Left cardiac atrium (tissue), 4 donors: ENCODE results near the gene SLC30A2. TPM values are rescaled to one million over a fixed set of nuclear protein-coding genes. Genes with fewer than 3 reads are reported as not detected.

Source experiments
- ATAC-seq, 2 donors: fragments of 200-7000 bp; cut with Tn5 transposase; one replicate each; pipeline ENCODE4 v1.9.1; 2020; ENCODE audit warnings: mild to moderate bottlenecking in 2 of 2, moderate library complexity in 2 of 2
- DNase-seq: peaks from one replicate; pipeline ENCODE4 v3.0.0-alpha.2; 2020
- intact Hi-C, 2 donors: fragments of 100-400 bp; cut with DNase I; formaldehyde crosslinking; loops; one replicate each; pipeline versions ENCODE4 v1.14.1 to v1.15.1; 2022 to 2023
- total RNA-seq, 2 donors: library from RNA; stranded (reverse); fragmentation: NEBNext Ultra II Directional; extraction: Animal tissue kit (Norgen Biotek cat#: 25700); gene quantifications; one replicate each; pipeline ENCODE4 v1.2.1, GENCODE V29; 2021
- donor health status: DM: no; HTN: yes; CAD: no.
- donor health status: DM: no; HTN: yes; CAD: no; lungs with severe emphysema.
- donor health status: DM: yes; HTN: yes; CAD: no.
- donor health status: Dilated cardiomyopathy.

Gene SLC30A2
- total RNA-seq, 2 donors from 2014 or later, result 0.32 to 1.0 TPM

- intact Hi-C loops, result no loop called here
- DNase-seq, result no peak
- peak in 1 of 2 donors; percentile 10 for ATAC-seq
Observed at GRCh38 chr1:26012864-26013263, 33.1 kb downstream of the SLC30A2 start.

GRCh38 chr1:26010825-26011224, 35.1 kb downstream of the SLC30A2 start:
- ATAC-seq, result no peak
- DNase-seq, result no peak
- intact Hi-C loops, result no loop called here

GRCh38 chr1:26009796-26010447, 36.0 kb downstream of the SLC30A2 start:
- intact Hi-C loops, result no loop called here
- DNase-seq (no peak), ATAC-seq (no peak)

- ATAC-seq, result no peak
- no peak for DNase-seq
- intact Hi-C loops, result no loop called here
Observed at GRCh38 chr1:26006710-26007109, 39.2 kb downstream of the SLC30A2 start.

- intact Hi-C loops, result no loop called here
- DNase-seq (no peak), ATAC-seq (peak; percentile 21 to 55)
Observed at GRCh38 chr1:26005434-26006105, 40.3 kb downstream of the SLC30A2 start.

- intact Hi-C loops, result no loop called here
- ATAC-seq, result no peak
- no peak for DNase-seq
Observed at GRCh38 chr1:26003756-26004155, 42.2 kb downstream of the SLC30A2 start.

GRCh38 chr1:26003262-26003661, 42.7 kb downstream of the SLC30A2 start:
- no peak for ATAC-seq
- DNase-seq, result no peak

GRCh38 chr1:25999041-25999800, 46.7 kb downstream of the SLC30A2 start:
- DNase-seq (no peak), ATAC-seq (no peak)
- intact Hi-C loops, result loop anchor here in 1 of 2 donors (5.0 kb wide), 1 partner anchor 102 kb away; no protein-coding TSS in a partner anchor

More at GRCh38 chr1:26003262-26003661, 42.7 kb downstream of the SLC30A2 start:
- intact Hi-C loops, result no loop called here

GRCh38 chr1:25997828-25998761, 47.8 kb downstream of the SLC30A2 start, which contains the start of gene PAFAH2:
TSS of gene PAFAH2 (minus strand) at chr1:25998063. CDS start at chr1:25990816, 7,247 bp downstream.
- DNase-seq, result peak; percentile 98
- peak; percentile 99 to 100 for ATAC-seq
- intact Hi-C loops, result loop anchor here (1.0 to 5.0 kb wide), 2 partner anchors 101 to 103 kb away; no protein-coding TSS in a partner anchor

GRCh38 chr1:25996966-25997827, 48.7 kb downstream of the SLC30A2 start:
- ATAC-seq (peak in 1 of 2 donors; percentile 42), DNase-seq (peak; percentile 38)
- intact Hi-C loops, result loop anchor here in 1 of 2 donors (5.0 kb wide), 1 partner anchor 100 kb away; no protein-coding TSS in a partner anchor

- intact Hi-C loops, result loop anchor here in 1 of 2 donors (5.0 kb wide), 1 partner anchor 97 kb away; no protein-coding TSS in a partner anchor
- ATAC-seq (no peak), DNase-seq (no peak)
Observed at GRCh38 chr1:25994402-25995150, 51.3 kb downstream of the SLC30A2 start.

- intact Hi-C loops, result no loop called here
- no peak for DNase-seq
- ATAC-seq, result no peak
Observed at GRCh38 chr1:25993197-25993951, 52.5 kb downstream of the SLC30A2 start.

- no peak for ATAC-seq
- intact Hi-C loops, result no loop called here
- no peak for DNase-seq
Observed at GRCh38 chr1:25992689-25993171, 53.2 kb downstream of the SLC30A2 start.

- intact Hi-C loops, result no loop called here
- no peak for DNase-seq
- peak in 1 of 2 donors; percentile 60 for ATAC-seq
Observed at GRCh38 chr1:25991937-25992688, 53.8 kb downstream of the SLC30A2 start.

- ATAC-seq (peak; percentile 74 to 87), DNase-seq (no peak)
- intact Hi-C loops, result no loop called here
Observed at GRCh38 chr1:25990702-25991395, 55.1 kb downstream of the SLC30A2 start.
